GM18499 (cell line): ENCODE data around the gene AGBL5.

Experiments used
- ATAC-seq: cut with Tn5 transposase; IDR thresholded peaks from one replicate; pipeline ENCODE4 v1.9.1; 2021; ENCODE audit warnings: moderate number of reproducible peaks; ENCODE audit not compliant: insufficient read depth, unreplicated experiment

The AGBL5 gene

GRCh38 chr2:27021253-27022049 is 30.0 kb upstream of the AGBL5 start:
- no peak for ATAC-seq

GRCh38 chr2:27023740-27024139 is 27.7 kb upstream of the AGBL5 start:
- no peak for ATAC-seq

DNA sequence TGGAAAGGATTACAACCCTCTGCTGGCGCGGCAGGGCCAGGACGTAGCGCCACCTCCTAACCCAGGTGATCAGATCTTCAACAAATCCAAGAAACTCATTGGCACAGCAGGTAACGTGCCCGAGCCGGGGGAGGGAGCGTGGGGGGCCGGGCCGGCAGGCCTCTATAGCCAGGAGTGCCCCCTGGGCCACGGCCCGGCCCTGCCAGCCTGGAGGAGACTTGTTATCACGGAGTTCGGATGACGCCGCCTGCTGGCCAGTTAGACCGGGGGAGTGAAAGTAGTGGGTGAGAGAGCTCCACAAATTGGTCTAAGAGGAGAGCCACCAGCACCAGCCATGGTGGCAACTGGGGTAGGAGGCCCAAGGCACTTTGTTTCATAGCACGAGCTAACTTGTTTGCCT is 27.3 kb upstream of the AGBL5 start:
- ATAC-seq = no peak

DNA sequence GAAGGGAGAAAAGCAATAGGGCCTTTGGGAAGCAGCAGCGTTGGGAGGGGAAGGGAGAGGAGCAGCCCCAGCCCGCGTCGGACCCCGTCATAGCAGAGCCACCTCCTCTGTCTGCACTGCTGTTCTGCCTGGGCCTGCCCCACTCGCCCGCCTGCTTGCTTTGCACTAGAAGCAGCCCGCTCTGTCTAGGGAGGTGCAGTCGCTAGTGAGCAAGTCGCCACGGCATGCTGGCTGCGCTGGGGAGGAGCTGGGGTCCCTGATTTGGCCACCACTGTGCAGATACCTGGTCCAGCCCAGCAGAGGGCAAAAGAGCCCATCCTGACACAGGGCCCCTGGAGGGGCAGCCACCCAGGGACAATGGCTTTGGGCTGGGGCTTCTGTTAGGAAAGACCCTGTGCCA is 26.7 kb upstream of the AGBL5 start:
- no peak for ATAC-seq

DNA sequence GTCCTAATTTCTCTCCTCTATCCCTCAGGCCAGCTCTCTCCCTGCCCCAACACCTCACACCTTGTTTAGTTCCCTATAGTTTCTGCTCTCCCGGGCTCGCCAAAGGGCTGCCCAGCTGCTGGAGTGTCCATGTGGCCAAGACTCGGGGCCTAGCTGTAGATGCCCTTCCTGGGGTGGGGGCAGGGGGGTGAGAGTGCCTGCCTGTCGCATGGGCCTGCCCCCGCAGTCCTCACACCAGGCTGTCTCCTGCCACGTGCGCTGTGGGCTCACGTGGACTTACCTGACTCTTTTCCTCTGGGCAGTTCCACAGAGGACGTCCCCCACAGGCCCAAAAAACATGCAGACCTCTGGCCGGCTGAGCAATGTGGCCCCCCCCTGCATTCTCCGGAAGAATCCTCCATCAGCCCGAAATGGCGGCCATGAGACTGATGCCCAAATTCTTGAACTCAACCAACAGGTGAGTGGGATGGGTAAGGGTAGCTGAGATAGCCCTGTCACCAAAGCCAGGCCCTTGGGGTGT is 26.1 kb upstream of the AGBL5 start:
- no peak for ATAC-seq

DNA sequence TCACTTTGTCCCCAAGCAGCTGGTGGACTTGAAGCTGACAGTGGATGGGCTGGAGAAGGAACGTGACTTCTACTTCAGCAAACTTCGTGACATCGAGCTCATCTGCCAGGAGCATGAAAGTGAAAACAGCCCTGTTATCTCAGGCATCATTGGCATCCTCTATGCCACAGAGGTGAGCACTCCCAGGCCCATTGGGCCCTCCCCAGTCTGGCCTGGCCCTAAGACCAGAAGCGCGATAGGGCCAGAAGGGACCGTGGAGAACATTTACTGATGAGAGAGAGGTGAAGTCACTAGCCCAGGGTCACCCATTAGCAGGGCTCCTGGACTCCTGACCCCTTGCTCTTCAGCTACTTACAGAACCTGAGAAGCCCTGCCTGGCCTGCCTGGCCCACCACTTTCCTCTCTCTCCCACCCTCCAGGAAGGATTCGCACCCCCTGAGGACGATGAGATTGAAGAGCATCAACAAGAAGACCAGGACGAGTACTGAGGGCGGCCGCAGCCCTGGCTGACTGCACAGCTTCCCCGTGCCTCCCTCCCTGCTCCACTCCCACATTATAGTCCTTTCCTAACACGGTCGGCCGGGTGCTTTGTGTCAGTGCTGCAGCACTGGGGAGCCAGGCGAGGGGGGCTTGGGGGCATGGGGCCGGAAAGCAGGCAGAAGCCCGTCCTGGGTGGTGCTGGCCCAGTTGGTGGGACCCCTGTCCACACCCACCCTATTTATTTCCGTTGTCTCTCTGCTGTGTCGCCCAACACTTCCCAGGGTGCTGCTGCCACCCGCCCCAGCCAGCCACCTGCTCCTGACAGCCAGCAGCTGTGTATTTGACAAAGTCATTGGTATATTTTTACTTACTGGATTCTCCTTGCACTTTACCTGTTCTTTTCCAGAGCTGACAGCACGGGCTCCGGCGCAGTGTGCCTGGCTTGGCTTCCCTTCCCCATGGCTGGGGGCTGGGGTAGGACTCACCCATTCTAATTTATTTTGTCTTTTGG is 25.3 kb upstream of the AGBL5 start:
- no peak for ATAC-seq

DNA sequence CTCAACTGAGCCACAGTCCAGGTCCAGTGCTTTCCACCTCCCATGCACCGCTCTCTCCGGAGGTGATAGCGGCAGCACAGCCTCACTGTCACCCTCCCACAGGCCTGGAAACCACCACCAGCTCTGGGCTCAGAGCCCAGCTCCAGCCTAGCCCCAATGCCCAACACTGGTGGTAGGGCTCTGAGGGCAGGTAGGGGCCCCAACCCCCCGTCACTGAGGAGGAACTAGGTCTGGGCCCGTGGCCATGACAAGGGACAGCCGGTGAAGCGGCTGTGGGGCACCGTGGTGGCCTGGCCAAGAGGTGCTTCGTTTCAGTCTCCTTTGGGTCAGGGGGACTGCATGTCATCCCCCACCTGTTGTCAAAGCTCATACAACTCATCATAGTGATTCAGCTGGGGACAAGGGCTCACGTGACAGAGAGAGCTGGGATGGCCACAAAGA is 24.2 kb upstream of the AGBL5 start:
- ATAC-seq = no peak

DNA sequence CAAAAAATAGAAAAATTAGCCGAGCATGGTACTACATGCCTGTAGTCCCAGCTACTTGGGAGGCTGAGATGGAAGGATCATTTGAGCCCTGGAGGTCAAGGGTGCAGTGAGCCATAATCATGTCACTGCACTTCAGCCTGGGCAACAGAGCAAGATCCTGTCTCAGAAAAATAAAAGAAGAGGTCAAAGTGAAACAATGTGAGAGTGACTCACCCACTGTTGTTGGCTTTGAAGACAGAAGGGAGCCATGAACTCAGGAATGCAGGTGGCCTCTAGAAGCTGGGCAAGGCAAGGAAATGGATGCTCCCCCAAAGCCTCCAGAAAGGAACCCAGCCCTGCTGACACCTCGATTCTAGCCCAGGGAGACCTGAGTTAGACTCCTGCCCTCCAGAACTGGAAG is 22.4 kb upstream of the AGBL5 start:
- no peak for ATAC-seq

DNA sequence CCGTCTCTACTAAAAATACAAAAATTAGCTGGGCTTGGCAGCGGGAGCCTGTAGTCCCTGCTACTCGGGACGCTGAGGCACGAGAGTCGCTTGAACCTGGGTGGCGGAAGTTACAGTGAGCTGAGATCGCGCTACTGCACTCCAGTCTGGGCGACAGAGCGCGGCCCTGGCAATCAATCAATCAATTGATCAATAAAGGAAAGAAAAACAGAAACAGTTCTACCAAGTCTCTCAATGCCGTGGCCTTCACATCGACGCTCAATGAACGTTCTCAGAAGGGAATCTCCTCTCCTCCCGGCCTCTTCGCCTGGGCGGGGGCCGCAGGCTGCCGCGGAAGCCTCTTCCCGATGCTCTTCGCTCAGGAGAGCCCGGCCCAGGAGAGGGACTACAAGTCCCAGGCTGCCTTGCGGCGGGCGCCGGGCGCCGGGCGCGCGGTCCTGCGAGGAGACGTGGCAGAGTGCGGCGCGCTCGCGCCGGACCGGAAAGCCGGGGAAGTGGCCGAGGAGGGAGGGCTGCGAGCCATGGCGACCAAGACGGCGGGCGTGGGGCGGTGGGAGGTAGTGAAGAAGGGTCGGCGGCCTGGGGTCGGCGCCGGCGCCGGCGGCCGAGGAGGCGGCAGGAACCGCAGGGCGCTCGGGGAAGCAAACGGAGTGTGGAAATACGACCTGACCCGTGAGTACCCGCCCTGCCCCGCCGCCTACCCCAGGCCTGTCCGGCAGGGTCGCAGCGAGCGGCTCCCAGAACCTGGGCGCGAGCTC is 18.8 kb upstream of the AGBL5 start, which contains the start of gene TMEM214:
Gene TMEM214 (plus strand): TSS at position 471 of the 758 bp plus-strand sequence. CDS start 51 bp downstream, at position 522.
- peak; percentile 59 for ATAC-seq

GRCh38 chr2:27033253-27033852 is 18.1 kb upstream of the AGBL5 start:
- ATAC-seq = peak; percentile 21

DNA sequence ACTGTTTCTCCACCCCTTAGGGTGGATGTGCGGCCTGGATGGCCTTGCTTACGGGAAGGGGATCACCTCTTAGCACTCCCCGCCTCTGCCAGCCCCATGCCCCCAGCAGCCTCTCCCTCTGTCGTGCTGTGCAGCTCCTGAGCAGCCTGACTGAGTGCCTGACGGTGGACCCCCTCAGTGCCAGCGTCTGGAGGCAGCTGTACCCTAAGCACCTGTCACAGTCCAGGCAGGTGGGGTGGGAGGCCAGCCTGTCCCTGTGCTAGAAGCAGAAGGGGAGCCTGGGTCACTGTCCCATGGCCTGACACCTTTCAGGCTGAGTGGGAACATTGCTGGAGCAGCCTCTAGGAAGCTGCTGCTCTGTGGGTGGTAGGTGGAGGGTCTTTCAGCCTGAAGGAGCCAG is 13.5 kb upstream of the AGBL5 start:
- no peak for ATAC-seq

DNA sequence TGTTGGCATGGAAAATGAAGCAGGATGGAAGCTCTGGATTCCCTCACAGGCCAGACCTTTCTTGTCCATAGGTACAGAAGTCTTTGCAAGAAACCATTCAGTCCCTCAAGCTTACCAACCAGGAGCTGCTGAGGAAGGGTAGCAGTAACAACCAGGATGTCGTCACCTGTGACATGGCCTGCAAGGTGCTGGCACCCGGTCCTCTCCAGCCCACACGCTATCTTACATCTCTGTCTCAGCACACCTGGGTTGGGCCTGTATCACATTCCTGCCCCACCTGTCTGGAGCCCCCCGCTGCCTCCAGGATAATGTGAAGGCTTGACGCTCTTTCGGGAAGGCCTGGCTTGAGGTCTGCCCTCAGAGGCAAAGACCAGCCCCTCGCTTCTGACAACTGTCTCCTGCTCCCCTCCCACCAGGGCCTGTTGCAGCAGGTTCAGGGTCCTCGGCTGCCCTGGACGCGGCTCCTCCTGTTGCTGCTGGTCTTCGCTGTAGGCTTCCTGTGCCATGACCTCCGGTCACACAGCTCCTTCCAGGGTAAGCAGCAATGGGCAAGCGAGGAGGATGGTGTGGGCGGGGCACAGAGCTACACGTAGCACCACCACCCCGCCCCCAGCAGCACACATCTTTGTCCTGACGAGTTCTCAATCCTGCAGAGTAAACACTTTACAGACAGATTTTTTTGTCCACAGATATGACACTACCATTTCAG is 12.7 kb upstream of the AGBL5 start:
- ATAC-seq = no peak

DNA sequence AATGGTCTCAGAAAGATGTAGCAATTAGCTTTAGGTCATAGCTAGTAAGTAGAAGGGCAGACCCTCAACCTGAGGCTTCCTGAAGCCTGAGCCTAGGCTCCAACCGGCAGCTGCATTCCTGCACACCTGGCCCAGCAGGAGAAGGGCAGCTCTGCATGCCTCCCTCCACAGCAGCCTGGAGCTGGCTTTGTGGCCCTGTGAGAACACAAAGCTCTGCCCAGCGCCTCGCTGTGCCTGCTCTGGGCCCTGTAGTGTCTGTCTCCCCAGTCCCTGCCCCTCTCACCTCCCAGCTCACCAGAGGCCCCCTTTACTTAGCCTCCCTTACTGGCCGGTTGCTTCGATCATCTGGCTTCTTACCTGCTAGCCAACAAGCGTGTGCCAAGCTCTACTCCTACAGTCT is 12.0 kb upstream of the AGBL5 start:
- ATAC-seq = no peak

- no peak for ATAC-seq
Observed at GRCh38 chr2:27039871-27040270, 11.6 kb upstream of the AGBL5 start.

- ATAC-seq = no peak
Observed at GRCh38 chr2:27040282-27040681, 11.2 kb upstream of the AGBL5 start.

DNA sequence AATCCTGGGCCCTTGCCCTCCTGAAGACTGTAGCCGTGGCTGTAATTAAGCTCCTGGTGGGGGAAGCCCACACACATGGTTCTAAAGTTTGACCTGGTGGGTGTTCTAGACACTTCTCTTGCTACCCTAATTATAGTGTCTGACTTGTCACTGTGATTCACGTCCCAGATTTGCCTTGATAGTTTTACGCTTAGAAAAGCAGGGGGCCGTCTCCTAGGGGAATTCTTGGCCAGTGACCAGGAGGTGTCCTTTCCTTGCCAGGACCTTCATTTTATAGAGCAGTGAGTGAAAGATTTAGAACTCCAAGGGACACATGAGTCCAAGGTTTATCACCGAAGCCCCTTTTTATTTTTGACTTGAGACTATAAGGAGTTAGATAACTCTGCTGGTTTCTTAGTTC is 9.7 kb upstream of the AGBL5 start:
- ATAC-seq = no peak

DNA sequence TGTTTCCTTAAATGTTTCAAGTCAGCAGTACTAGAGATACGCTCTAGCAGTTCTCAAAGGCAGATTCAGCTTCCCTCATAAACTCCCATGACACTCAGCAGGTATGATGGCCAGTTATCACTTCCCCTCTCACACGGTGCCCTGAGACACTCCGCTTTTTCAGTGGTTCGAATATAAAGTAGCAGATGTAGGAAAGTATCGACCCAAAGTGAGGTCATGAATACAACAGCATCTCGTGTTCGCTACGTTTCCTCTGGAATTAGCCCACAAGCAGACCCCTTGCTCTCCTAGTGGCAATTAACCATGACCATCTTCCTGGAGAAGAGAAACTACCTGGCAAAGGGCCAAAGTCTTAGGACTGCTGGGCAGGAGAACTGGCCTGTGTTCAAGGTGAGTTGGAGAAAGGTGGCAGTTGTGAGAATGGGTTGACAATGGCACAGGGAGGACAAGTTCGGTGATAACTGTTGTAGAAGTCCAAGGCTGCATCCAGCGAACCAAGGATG is 9.3 kb upstream of the AGBL5 start:
- no peak for ATAC-seq

DNA sequence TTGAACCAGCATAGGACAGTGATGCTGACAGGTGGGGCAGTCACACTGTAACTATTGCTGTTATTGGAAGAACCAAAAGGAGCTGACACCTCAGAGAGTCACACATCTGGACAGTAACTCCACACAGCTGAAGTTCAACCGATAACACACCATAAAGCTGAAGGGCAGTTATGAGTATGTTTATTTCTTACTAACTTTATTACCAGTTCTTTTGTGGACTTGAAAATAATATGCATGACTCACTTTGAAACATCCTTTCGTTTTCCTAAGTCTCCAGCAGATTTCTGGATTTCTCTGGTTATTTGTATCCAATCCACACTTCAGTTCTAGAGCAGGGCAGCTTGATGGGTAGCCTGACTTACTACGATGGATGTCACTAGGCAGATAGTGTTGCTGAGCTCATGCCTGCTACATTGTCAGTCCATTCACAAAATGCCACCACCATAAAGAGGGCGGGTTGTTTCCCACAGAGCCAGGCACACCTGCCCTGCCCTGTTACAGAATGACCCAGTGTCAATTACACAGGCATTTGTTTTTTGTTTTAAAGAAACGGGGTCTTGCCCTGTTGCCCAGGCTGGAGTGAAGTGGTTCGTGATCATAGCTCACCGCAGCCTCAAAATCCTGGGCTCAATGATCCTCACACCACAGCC is 8.4 kb upstream of the AGBL5 start:
- ATAC-seq = no peak
